B cell (primary cell): Measurements from ENCODE around the gene ST6GAL1. TPM values are rescaled to one million over a fixed set of nuclear protein-coding genes. Genes with fewer than 3 reads are reported as not detected.

Experiments used
- ATAC-seq: fragments of 200-7000 bp; cut with Tn5 transposase; one replicate; pipeline ENCODE4 v1.10.0; 2021; ENCODE audit warnings: low read depth, mild to moderate bottlenecking, moderate number of reproducible peaks, moderate library complexity
- CTCF ChIA-PET: fragments of 350-600 bp; sonication (Branson Sonifier 250); formaldehyde crosslinking; loops from one replicate; lab custom pipeline; 2021; ENCODE audit warnings: antibody characterized with exemption, inconsistent platforms; lab: Charles Lee
- POLR2A ChIA-PET: fragments of 350-600 bp; sonication (Branson Sonifier 250); formaldehyde crosslinking; loops from one replicate; lab custom pipeline; 2021; ENCODE audit warnings: antibody characterized with exemption; lab: Charles Lee
- DNase-seq: peaks from one replicate; pipeline ENCODE4 v3.0.0; 2013
- H2AFZ ChIP-seq: 2 replicates; pipeline ENCODE4 v1.6.1; 2012; ENCODE audit warnings: mild to moderate bottlenecking, low read depth, low read length; ENCODE audit not compliant: insufficient read depth, poor library complexity, severe bottlenecking
- H3K27ac ChIP-seq, 2 donors: 1 replicate in 1 of 2; 2 replicates in 1 of 2; pipeline ENCODE4 v1.5.1; 2012 to 2013; ENCODE audit warnings: low read length in 2 of 2, mild to moderate bottlenecking in 2 of 2, moderate library complexity in 1 of 2
- H3K27me3 ChIP-seq, 4 experiments: fragments of 200-600 bp in 1 of 4; sonication (generic) in 1 of 4; replicated peaks in 1 of 4; 1 replicate in 2 of 4; 2 replicates in 2 of 4; pipeline versions ENCODE4 v1.6.1 to v1.7.0; 2013 to 2016; ENCODE audit warnings: low read length in 3 of 4, mild to moderate bottlenecking in 2 of 4, mixed read lengths in 1 of 4, moderate library complexity in 1 of 4; ENCODE audit not compliant: insufficient read depth in 4 of 4, control insufficient read depth in 3 of 4; ENCODE audit errors: control extremely low read depth in 1 of 4
- H3K36me3 ChIP-seq, 2 experiments: replicated peaks in 1 of 2; 1 replicate in 1 of 2; 2 replicates in 1 of 2; pipeline versions ENCODE4 v1.6.1 to v1.7.1; 2013; ENCODE audit warnings: low read length in 1 of 2; ENCODE audit not compliant: insufficient read depth in 2 of 2, control insufficient read depth in 1 of 2; ENCODE audit errors: control extremely low read depth in 1 of 2, extremely low read depth in 1 of 2
- H3K4me1 ChIP-seq, 2 donors: fragments of 200-600 bp in 1 of 2; sonication (generic) in 1 of 2; 1 replicate in 1 of 2; 2 replicates in 1 of 2; pipeline versions ENCODE4 v1.5.1 to v1.6.1; 2013 to 2017; ENCODE audit warnings: low read length in 2 of 2; ENCODE audit not compliant: control insufficient read depth in 2 of 2, insufficient read depth in 2 of 2
- H3K4me2 ChIP-seq: replicated peaks from 2 replicates; pipeline ENCODE3; 2012; ENCODE audit warnings: mild to moderate bottlenecking, low read depth, low read length; ENCODE audit not compliant: poor library complexity, severe bottlenecking
- H3K4me3 ChIP-seq, 5 experiments: fragments of 200-600 bp in 1 of 5; sonication (generic) in 1 of 5; 1 replicate in 3 of 5; 2 replicates in 2 of 5; pipeline versions ENCODE4 v1.5.1 to v1.7.0; 2011 to 2016; ENCODE audit warnings: low read length in 4 of 5, mild to moderate bottlenecking in 4 of 5, low read depth in 2 of 5, control low read depth in 1 of 5, moderate library complexity in 1 of 5; ENCODE audit not compliant: insufficient read depth in 1 of 5; ENCODE audit errors: control extremely low read depth in 1 of 5, extremely low read depth in 1 of 5
- H3K79me2 ChIP-seq: fragments of 200-600 bp; sonication (generic); one replicate; pipeline ENCODE4 v1.6.0; 2016; ENCODE audit warnings: low read length; ENCODE audit not compliant: control insufficient read depth, insufficient read depth
- H3K9ac ChIP-seq: fragments of 200-600 bp; sonication (generic); 2 replicates; pipeline ENCODE4 v1.6.1; 2017; ENCODE audit warnings: mild to moderate bottlenecking, low read length, moderate library complexity
- H3K9me3 ChIP-seq, 3 donors: one replicate each; pipeline versions ENCODE4 v1.6.1 to v1.7.1; 2013; ENCODE audit warnings: low read length in 2 of 3; ENCODE audit not compliant: control insufficient read depth in 2 of 3, insufficient read depth in 1 of 3; ENCODE audit errors: control extremely low read depth in 1 of 3
- H4K20me1 ChIP-seq: 2 replicates; pipeline ENCODE4 v1.6.0; 2012; ENCODE audit warnings: mild to moderate bottlenecking, low read length; ENCODE audit not compliant: insufficient read depth, control insufficient read depth, poor library complexity, severe bottlenecking
- H3K27ac Mint-ChIP-seq: one replicate; pipeline ENCODE4 v1.8.0; 2021; ENCODE audit warnings: mixed read lengths
- H3K27me3 Mint-ChIP-seq: one replicate; pipeline ENCODE4 v1.8.0; 2021; ENCODE audit warnings: mixed read lengths
- H3K4me1 Mint-ChIP-seq: one replicate; pipeline ENCODE4 v1.8.0; 2021; ENCODE audit warnings: mixed read lengths
- H3K4me3 Mint-ChIP-seq: one replicate; pipeline ENCODE4 v1.8.0; 2021; ENCODE audit warnings: mixed read lengths
- H3K9me3 Mint-ChIP-seq: one replicate; pipeline ENCODE4 v1.8.0; 2022; ENCODE audit warnings: mixed read lengths; ENCODE audit not compliant: insufficient read depth
- EZH2 ChIP-seq: IDR thresholded peaks from 2 replicates; pipeline ENCODE4 v1.6.1; 2012; ENCODE audit warnings: borderline replicate concordance, low read depth, mild to moderate bottlenecking, moderate library complexity, low read length; ENCODE audit not compliant: insufficient read depth, poor library complexity, severe bottlenecking
- WGBS: methylation state at CpG from one replicate; pipeline ENCODE4 v1.1.5; 2013; ENCODE audit warnings: missing lambda C conversion rate; ENCODE audit not compliant: insufficient coverage; 5-methylcytosine and 5-hydroxymethylcytosine counted together
- intact Hi-C: fragments of 100-400 bp; cut with micrococcal nuclease; formaldehyde crosslinking; loops from one replicate; pipeline ENCODE4 v1.10.0; 2022
- polyA plus RNA-seq: library from polyadenylated mRNA; depleted of rRNA; stranded (reverse); fragments of >200 nt; gene quantifications from 2 replicates; pipeline ENCODE4 v1.2.3, GENCODE V29; 2012
- total RNA-seq, 2 donors: library from RNA; stranded (reverse); fragments of 120-200 nt in 1 of 2; gene quantifications; 1 replicate in 1 of 2; 2 replicates in 1 of 2; pipeline versions ENCODE4 v1.2.3 to v1.2.4, GENCODE V29; 2013 to 2022
- TF ChIP-seq, protein P1 (sequence below): fragments of 200-600 bp; IDR thresholded peaks from one replicate; pipeline ENCODE4 v1.8.0; 2022; ENCODE audit warnings: antibody characterized with exemption, mild to moderate bottlenecking

The ST6GAL1 gene
- total and polyA plus RNA-seq, 2 donors (not counting 1 experiment from before 2014, with no cell fraction given): 174 to 563 TPM

DNA sequence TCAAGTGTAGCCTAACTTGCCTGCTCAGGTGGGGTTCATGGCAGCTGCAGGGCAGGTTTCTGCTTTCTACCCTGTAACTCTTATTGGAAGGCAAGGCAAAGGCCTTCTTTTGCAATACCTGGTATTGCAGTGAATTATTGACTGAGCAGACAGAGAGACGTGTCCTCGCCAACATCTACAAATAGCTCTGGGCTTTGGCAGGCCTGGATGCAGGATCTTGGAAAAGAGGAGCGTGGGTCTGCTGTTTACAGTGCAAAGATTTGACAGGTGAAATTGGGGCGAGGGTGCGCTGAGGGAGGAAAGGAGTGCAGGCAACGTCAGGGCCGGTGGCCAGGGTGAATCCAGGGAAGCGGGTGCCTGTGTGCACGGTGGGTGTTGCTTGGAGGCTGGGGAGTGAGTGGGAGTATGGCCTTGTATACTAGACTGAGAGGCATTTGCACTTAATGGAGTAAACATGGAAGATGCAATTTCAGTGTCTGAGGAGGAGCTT lies 44.5 kb downstream of the ST6GAL1 start:
- no peak overlapping the region for H2AFZ ChIP-seq
- Mint-ChIP-seq H3K4me1 (peaks cover 49% of the 10 kb centered on the region), H3K4me3 (no peak overlapping the region), H3K9me3 (no peaks in the 10 kb centered on the region), H3K27me3 (no peaks in the 10 kb centered on the region), H3K27ac (peak overlapping the region; percentile 33)
- CTCF ChIA-PET: interaction anchor here (1.0 to 1.2 kb wide), 3 partner anchors 8 to 138 kb away, joined by 3 to 6 read pairs (median 3); no protein-coding TSS in a partner anchor
- H3K4me2 ChIP-seq: no peak overlapping the region
- peaks cover 0 to 85% of the 10 kb centered on the region in 2 experiments for H3K36me3 ChIP-seq
- no peak overlapping the region for H3K4me3 ChIP-seq
- intact Hi-C loops: no loop called here
- TF ChIP-seq, protein P1, sequence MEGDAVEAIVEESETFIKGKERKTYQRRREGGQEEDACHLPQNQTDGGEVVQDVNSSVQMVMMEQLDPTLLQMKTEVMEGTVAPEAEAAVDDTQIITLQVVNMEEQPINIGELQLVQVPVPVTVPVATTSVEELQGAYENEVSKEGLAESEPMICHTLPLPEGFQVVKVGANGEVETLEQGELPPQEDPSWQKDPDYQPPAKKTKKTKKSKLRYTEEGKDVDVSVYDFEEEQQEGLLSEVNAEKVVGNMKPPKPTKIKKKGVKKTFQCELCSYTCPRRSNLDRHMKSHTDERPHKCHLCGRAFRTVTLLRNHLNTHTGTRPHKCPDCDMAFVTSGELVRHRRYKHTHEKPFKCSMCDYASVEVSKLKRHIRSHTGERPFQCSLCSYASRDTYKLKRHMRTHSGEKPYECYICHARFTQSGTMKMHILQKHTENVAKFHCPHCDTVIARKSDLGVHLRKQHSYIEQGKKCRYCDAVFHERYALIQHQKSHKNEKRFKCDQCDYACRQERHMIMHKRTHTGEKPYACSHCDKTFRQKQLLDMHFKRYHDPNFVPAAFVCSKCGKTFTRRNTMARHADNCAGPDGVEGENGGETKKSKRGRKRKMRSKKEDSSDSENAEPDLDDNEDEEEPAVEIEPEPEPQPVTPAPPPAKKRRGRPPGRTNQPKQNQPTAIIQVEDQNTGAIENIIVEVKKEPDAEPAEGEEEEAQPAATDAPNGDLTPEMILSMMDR: no peak
- TF ChIP-seq EZH2: no peak
- H3K79me2 ChIP-seq: peaks cover 96% of the 10 kb centered on the region
- H3K4me1 ChIP-seq: peaks cover 0 to 8% of the 10 kb centered on the region in 2 donors
- 97% methylated on average over 9 of the region's 9 CpGs for WGBS
- no peaks in the 10 kb centered on the region for H3K27me3 ChIP-seq
- H3K27ac ChIP-seq: no peak overlapping the region
- DNase-seq (no peak), ATAC-seq (no peak)
- POLR2A ChIA-PET: no interaction called here
- H4K20me1 ChIP-seq: peaks cover 26% of the 10 kb centered on the region
- H3K9ac ChIP-seq: no peak overlapping the region
- H3K9me3 ChIP-seq: no peaks in the 10 kb centered on the region

DNA sequence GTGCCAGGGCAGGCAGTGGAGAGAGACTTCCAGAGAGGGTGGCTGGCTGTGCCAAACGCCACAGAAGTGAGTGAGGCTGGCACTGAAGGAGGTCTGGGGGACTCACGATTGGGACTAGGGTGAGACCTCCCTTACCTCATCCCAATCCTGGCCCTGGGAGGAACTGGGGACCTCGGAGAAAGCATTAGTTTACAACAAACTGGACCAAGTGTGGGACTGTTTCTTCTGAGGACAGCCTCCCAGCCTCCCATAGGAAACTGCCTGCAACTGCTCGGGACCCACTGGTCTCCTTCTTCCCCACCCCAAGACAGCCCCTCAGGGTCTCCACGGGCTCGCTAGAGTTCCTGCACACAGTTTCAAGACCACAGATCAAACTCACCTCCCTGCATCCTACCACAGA lies 45.4 kb downstream of the ST6GAL1 start:
- H3K4me3 ChIP-seq: no peak overlapping the region
- H3K36me3 ChIP-seq: peaks cover 0 to 88% of the 10 kb centered on the region in 2 experiments
- intact Hi-C loops: no loop called here
- H3K79me2 ChIP-seq: peaks cover 93% of the 10 kb centered on the region
- no peak overlapping the region for H3K9ac ChIP-seq
- H3K9me3 ChIP-seq: no peaks in the 10 kb centered on the region
- no peak overlapping the region for H2AFZ ChIP-seq
- Mint-ChIP-seq H3K27ac (peak overlapping the region; percentile 65), H3K27me3 (no peaks in the 10 kb centered on the region), H3K4me3 (no peak overlapping the region), H3K4me1 (peaks cover 48% of the 10 kb centered on the region), H3K9me3 (no peaks in the 10 kb centered on the region)
- no peaks in the 10 kb centered on the region for H3K27me3 ChIP-seq
- CTCF ChIA-PET: no interaction called here
- POLR2A ChIA-PET: no interaction called here
- no peak overlapping the region for H3K4me2 ChIP-seq
- peaks cover 1 to 16% of the 10 kb centered on the region in 2 donors for H3K4me1 ChIP-seq
- H4K20me1 ChIP-seq: peaks cover 26% of the 10 kb centered on the region
- DNase-seq (no peak), ATAC-seq (no peak)
- H3K27ac ChIP-seq: peak overlapping the region in 1 of 2 donors; percentile 14
- TF ChIP-seq EZH2: no peak
- TF ChIP-seq, protein P1: no peak
- 100% methylated on average over 5 of the region's 6 CpGs for WGBS
